Adrenal gland (tissue), 12 donors: ENCODE data around the gene AP4M1. TPM values are rescaled to one million over a fixed set of nuclear protein-coding genes. Genes with fewer than 3 reads are reported as not detected.
A peak's percentile ranks its signal among the peaks of the same experiment; 100 is the strongest.

Experiments used
- DNase-seq, 7 donors: peaks; one replicate each; pipeline ENCODE4 v3.0.0-alpha.2; 2019 to 2020
- H3K27ac ChIP-seq, 5 donors: fragments of 200-600 bp; sonication (generic) in 4 of 5; 1 replicate in 3 of 5; 2 replicates in 2 of 5; pipeline versions ENCODE4 v1.5.1 to v1.8.0; 2016 to 2020; ENCODE audit warnings: mild to moderate bottlenecking in 1 of 5
- H3K27me3 ChIP-seq: fragments of 200-600 bp; 2 replicates; pipeline ENCODE4 v1.8.0; 2021
- H3K36me3 ChIP-seq, 2 donors: fragments of 200-600 bp; replicated peaks in 1 of 2; 1 replicate in 1 of 2; 2 replicates in 1 of 2; pipeline versions ENCODE4 v1.5.1 to v1.8.0; 2018 to 2022
- H3K4me1 ChIP-seq, 2 donors: fragments of 200-600 bp; replicated peaks in 1 of 2; 1 replicate in 1 of 2; 2 replicates in 1 of 2; pipeline versions ENCODE4 v1.5.1 to v1.8.0; 2018 to 2021
- H3K4me3 ChIP-seq, 4 donors: fragments of 200-600 bp; sonication (generic) in 3 of 4; one replicate each; pipeline ENCODE4 v1.5.1; 2016 to 2018
- H3K9me3 ChIP-seq, 3 donors: fragments of 200-600 bp; sonication (generic) in 1 of 3; replicated peaks in 1 of 3; 1 replicate in 2 of 3; 2 replicates in 1 of 3; pipeline versions ENCODE4 v1.5.1 to v1.8.0; 2016 to 2021
- CTCF ChIP-seq, 6 experiments: fragments of 450-650 bp in 4 of 6; fragments of 200-600 bp in 2 of 6; sonication (generic) in 1 of 6; IDR thresholded peaks; 1 replicate in 5 of 6; 2 replicates in 1 of 6; pipeline versions ENCODE4 v1.5.1 to v1.8.0; 2016 to 2021; ENCODE audit warnings: antibody characterized with exemption in 6 of 6, mild to moderate bottlenecking in 2 of 6, moderate library complexity in 1 of 6
- POLR2A ChIP-seq, 2 donors: fragments of 450-650 bp; IDR thresholded peaks; one replicate each; pipeline ENCODE4 v1.6.1; 2017; ENCODE audit warnings: antibody characterized with exemption in 2 of 2, mild to moderate bottlenecking in 2 of 2, moderate library complexity in 1 of 2
- WGBS, 4 donors: extraction: QIAGEN DNeasy Blood & Tissue Kit in 2 of 4; methylation state at CpG; one replicate each; pipeline versions ENCODE4 v1.1.5 to v1.1.7; 2013 to 2017; 5-methylcytosine and 5-hydroxymethylcytosine counted together
- intact Hi-C, 2 donors: fragments of 100-400 bp; cut with DNase I; formaldehyde crosslinking; loops; one replicate each; pipeline versions ENCODE4 v1.14.1 to v1.15.0; 2022 to 2023
- polyA plus RNA-seq, 3 donors: library from polyadenylated mRNA; stranded (reverse); fragments of 200-250 nt in 2 of 3; fragments of 350-450 nt in 1 of 3; fragmentation: Illumina TruSeq in 1 of 3; extraction: RNeasy Lipid Tissue Mini Kit (QIAGEN cat#74804) in 1 of 3; gene quantifications; one replicate each; pipeline ENCODE4 v1.2.3, GENCODE V29; 2013 to 2014
- total RNA-seq, 9 donors: library from RNA; depleted of rRNA in 4 of 9; stranded (reverse); fragments of >200 nt in 4 of 9; fragments of 120-200 nt in 1 of 9; fragmentation: NEBNext Ultra II Directional in 1 of 9; extraction: Animal tissue kit (Norgen Biotek cat#: 25700) in 1 of 9; gene quantifications; one replicate each; pipeline versions ENCODE4 v1.1.0 to v1.2.4, GENCODE V29; 2013 to 2023
- donor health status: healthy with polysubstance abuse.
- donor health status: Bipolar disorder and iron deficiency.
- donor health status: DM: yes; HTN: yes; CAD: no.
- donor health status: DM: no; HTN: no; CAD: no.
- donor health status: DM: no; HTN: no; CAD: no.
- donor health status: DM: yes; HTN: yes; CAD: no.

The AP4M1 gene
- total and polyA plus RNA-seq, 12 donors, result 9.6 to 30.1 (median 16.5) TPM

GRCh38 chr7:100126239-100126930 lies 24.9 kb downstream of the AP4M1 start:
- TF ChIP-seq POLR2A (IDR thresholded peaks at IDR 0.05), result no peak
- TF ChIP-seq CTCF (IDR thresholded peaks at IDR 0.05), result peak in 1 of 6 experiments; percentile 12
- no peak for DNase-seq
- peak overlapping the region; percentile 57 to 95 (median 71) for H3K4me3 ChIP-seq
- peak overlapping the region; percentile 87 to 99 (median 92) for H3K27ac ChIP-seq
- H3K9me3 ChIP-seq, result no peaks in the 10 kb centered on the region
- no peaks in the 10 kb centered on the region for H3K36me3 ChIP-seq
- 11 to 20% (median 13%) methylated on average over 17 to 29 of the region's 29 CpGs for WGBS, 4 donors
- intact Hi-C loops, result no loop called here
- no peaks in the 10 kb centered on the region for H3K27me3 ChIP-seq
- peaks cover 14 to 26% of the 10 kb centered on the region in 2 donors for H3K4me1 ChIP-seq

GRCh38 chr7:100126931-100127865 lies 25.8 kb downstream of the AP4M1 start, which contains the start of gene MBLAC1:
Gene MBLAC1, plus strand, starts transcription at chr7:100126967. Its CDS starts 429 bp downstream, at chr7:100127396.
- no peak for TF ChIP-seq CTCF (IDR thresholded peaks at IDR 0.05)
- peak; percentile 22 to 59 for TF ChIP-seq POLR2A (IDR thresholded peaks at IDR 0.05)
- DNase-seq, result peak; percentile 88 to 94 (median 91)
- intact Hi-C loops, result no loop called here
- 0 to 1% (median 0%) methylated on average over 24 to 85 of the region's 85 CpGs for WGBS, 4 donors
- Histone ChIP-seq H3K36me3 (no peaks in the 10 kb centered on the region), H3K4me1 (peaks cover 14 to 26% of the 10 kb centered on the region in 2 donors), H3K4me3 (peak within 1 kb of the TSS; percentile 57 to 95 (median 71)), H3K27ac (peak within 1 kb of the TSS; percentile 87 to 99 (median 92)), H3K27me3 (no peaks in the 10 kb centered on the region), H3K9me3 (no peaks in the 10 kb centered on the region)

- peak overlapping the region; percentile 25 to 95 (median 71) for H3K4me3 ChIP-seq
- peak in 3 of 7 donors; percentile 38 to 43 (median 39) for DNase-seq
- H3K27ac ChIP-seq, result peak overlapping the region in 3 of 5 donors; percentile 87 to 99 (median 95)
- no peaks in the 10 kb centered on the region for H3K36me3 ChIP-seq
- no peaks in the 10 kb centered on the region for H3K27me3 ChIP-seq
- H3K9me3 ChIP-seq, result no peaks in the 10 kb centered on the region
- WGBS, 4 donors, result 4 to 6% (median 5%) methylated on average over 22 to 37 of the region's 37 CpGs
- no peak for TF ChIP-seq POLR2A (IDR thresholded peaks at IDR 0.05)
- TF ChIP-seq CTCF (IDR thresholded peaks at IDR 0.05), result no peak
- intact Hi-C loops, result no loop called here
- H3K4me1 ChIP-seq, result peaks cover 14 to 26% of the 10 kb centered on the region in 2 donors
These were observed 26.6 kb downstream of the AP4M1 start for GRCh38 chr7:100127866-100128636.
